OCI-LY3 (cell line): ENCODE results near the gene SERPINB3.

ENCODE experiments used
- CTCF ChIP-seq: fragments of 200-600, 300-600 bp; sonication (generic); IDR thresholded peaks from 2 replicates; pipeline ENCODE4 v1.5.1; 2014; ENCODE audit warnings: antibody characterized with exemption, low read length, low read depth
- EZH2phosphoT487 ChIP-seq: fragments of 200-600 bp; shearing (Covaris generic); IDR thresholded peaks from 2 replicates; pipeline ENCODE4 v1.6.1; 2018; ENCODE audit warnings: antibody characterized with exemption, mixed run types, low read depth

- TF ChIP-seq CTCF = no peak
- TF ChIP-seq EZH2phosphoT487 = no peak
Observed at GRCh38 chr18:63677500-63678225, 16.0 kb upstream of the SERPINB3 start.
